ENCODE data around the gene RGS8.

The RGS8 gene

GRCh38 chr1:182714546-182714945 lies 30.2 kb upstream of the RGS8 start:
- DNase-seq (ENCODE audit: low read depth) = no peak
- H3K4me3 ChIP-seq (ENCODE audit: low read length) = no peak overlapping the region
- TF ChIP-seq CTCF (IDR thresholded peaks at IDR 0.05; ENCODE audit: insufficient read depth, low read depth, low read length, missing control alignments) = no peak

- TF ChIP-seq CTCF (IDR thresholded peaks at IDR 0.05; ENCODE audit: insufficient read depth, low read depth, low read length, missing control alignments) = no peak
- no peak for DNase-seq (ENCODE audit: low read depth)
- no peak overlapping the region for H3K4me3 ChIP-seq (ENCODE audit: low read length)
Observed at GRCh38 chr1:182713939-182714338, 29.6 kb upstream of the RGS8 start.

GRCh38 chr1:182713492-182713891 lies 29.1 kb upstream of the RGS8 start:
- no peak for DNase-seq (ENCODE audit: low read depth)
- TF ChIP-seq CTCF (IDR thresholded peaks at IDR 0.05; ENCODE audit: insufficient read depth, low read depth, low read length, missing control alignments) = no peak
- no peak overlapping the region for H3K4me3 ChIP-seq (ENCODE audit: low read length)

GRCh38 chr1:182709855-182710254 lies 25.5 kb upstream of the RGS8 start:
- no peak overlapping the region for H3K4me3 ChIP-seq (ENCODE audit: low read length)
- TF ChIP-seq CTCF (IDR thresholded peaks at IDR 0.05; ENCODE audit: insufficient read depth, low read depth, low read length, missing control alignments) = no peak
- no peak for DNase-seq (ENCODE audit: low read depth)

GRCh38 chr1:182709225-182709764 lies 24.9 kb upstream of the RGS8 start:
- TF ChIP-seq CTCF (IDR thresholded peaks at IDR 0.05; ENCODE audit: insufficient read depth, low read depth, low read length, missing control alignments) = no peak
- DNase-seq (ENCODE audit: low read depth) = no peak
- H3K4me3 ChIP-seq (ENCODE audit: low read length) = no peak overlapping the region

GRCh38 chr1:182707122-182707521 lies 22.7 kb upstream of the RGS8 start:
- no peak for TF ChIP-seq CTCF (IDR thresholded peaks at IDR 0.05; ENCODE audit: insufficient read depth, low read depth, low read length, missing control alignments)
- DNase-seq (ENCODE audit: low read depth) = no peak

GRCh38 chr1:182704677-182705076 lies 20.3 kb upstream of the RGS8 start:
- DNase-seq (ENCODE audit: low read depth) = no peak
- TF ChIP-seq CTCF (IDR thresholded peaks at IDR 0.05; ENCODE audit: insufficient read depth, low read depth, low read length, missing control alignments) = no peak
- H3K4me3 ChIP-seq (ENCODE audit: low read length) = no peak overlapping the region

More at GRCh38 chr1:182707122-182707521, 22.7 kb upstream of the RGS8 start:
- no peak overlapping the region for H3K4me3 ChIP-seq (ENCODE audit: low read length)

Data from epithelial cell of esophagus (primary cell).